ENCODE results near the gene HIBADH.

Gene HIBADH

DNA sequence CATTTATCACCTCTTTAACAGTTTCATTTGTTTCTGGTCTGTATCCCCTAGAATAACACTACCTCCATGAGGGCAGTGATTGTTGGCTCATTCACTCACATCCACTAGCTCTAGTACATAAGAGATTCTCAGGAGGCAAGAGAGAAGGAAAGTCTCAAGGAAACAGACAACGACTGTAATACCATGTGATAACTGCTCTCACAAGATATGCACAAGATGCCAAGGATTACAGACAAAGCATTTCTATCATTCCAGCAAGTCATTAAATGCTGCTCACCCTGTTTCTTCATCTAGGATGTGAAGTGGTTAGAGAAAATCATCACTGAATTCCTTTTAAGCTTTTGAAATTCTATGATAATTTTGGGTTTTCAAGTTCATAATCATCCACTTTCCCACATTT lies 115.3 kb downstream of the HIBADH start:
- Histone ChIP-seq H3K27ac (ENCODE audit: low read depth, low read length) (no peak overlapping the region), H3K9ac (ENCODE audit: low read length) (no peak overlapping the region), H3K27me3 (ENCODE audit: control insufficient read depth, insufficient read depth, low read length) (no peaks in the 10 kb centered on the region), H3K4me1 (ENCODE audit: control insufficient read depth, insufficient read depth, low read length) (no peaks in the 10 kb centered on the region), H3K4me3 (ENCODE audit: low read length) (no peak overlapping the region), H3K36me3 (ENCODE audit: control insufficient read depth, insufficient read depth, low read length) (no peaks in the 10 kb centered on the region)

- no peaks in the 10 kb centered on the region for H3K27me3 ChIP-seq (ENCODE audit: control insufficient read depth, insufficient read depth, low read length)
- no peak overlapping the region for H3K27ac ChIP-seq (ENCODE audit: low read depth, low read length)
- H3K4me1 ChIP-seq (ENCODE audit: control insufficient read depth, insufficient read depth, low read length) = no peaks in the 10 kb centered on the region
- no peak overlapping the region for H3K4me3 ChIP-seq (ENCODE audit: low read length)
- no peak overlapping the region for H3K9ac ChIP-seq (ENCODE audit: low read length)
- H3K36me3 ChIP-seq (ENCODE audit: control insufficient read depth, insufficient read depth, low read length) = no peaks in the 10 kb centered on the region
Measured at GRCh38 chr7:27546610-27547009, 116.1 kb downstream of the HIBADH start.

DNA sequence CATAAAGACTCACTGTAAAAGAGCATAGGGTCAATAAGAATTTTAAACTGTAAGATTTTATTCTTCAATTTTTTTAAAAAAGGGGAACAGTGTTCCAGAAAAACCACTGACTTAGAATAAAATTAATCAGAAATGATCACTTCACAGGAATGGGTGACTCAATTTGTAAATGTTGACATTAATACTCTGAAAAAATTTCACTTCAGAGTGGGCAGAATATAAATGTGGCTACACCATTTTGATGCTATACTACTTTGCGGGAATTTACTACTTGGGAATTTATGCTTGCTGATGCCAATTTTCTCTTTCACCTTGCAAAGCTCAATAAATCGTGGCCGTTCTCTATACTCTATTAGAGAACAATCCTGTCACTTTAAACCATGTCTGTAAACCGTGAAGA lies 126.9 kb downstream of the HIBADH start:
- Histone ChIP-seq H3K4me3 (ENCODE audit: low read length) (no peak overlapping the region), H3K27me3 (ENCODE audit: control insufficient read depth, insufficient read depth, low read length) (no peaks in the 10 kb centered on the region)

GRCh38 chr7:27533652-27534081 lies 129.0 kb downstream of the HIBADH start:
- Histone ChIP-seq H3K4me1 (ENCODE audit: control insufficient read depth, insufficient read depth, low read length) (no peaks in the 10 kb centered on the region), H3K36me3 (ENCODE audit: control insufficient read depth, insufficient read depth, low read length) (no peaks in the 10 kb centered on the region), H3K9ac (ENCODE audit: low read length) (no peak overlapping the region), H3K27me3 (ENCODE audit: control insufficient read depth, insufficient read depth, low read length) (no peaks in the 10 kb centered on the region), H3K4me3 (ENCODE audit: low read length) (no peak overlapping the region), H3K27ac (ENCODE audit: low read depth, low read length) (no peak overlapping the region)

More for the DNA sequence above, 126.9 kb downstream of the HIBADH start:
- H3K4me1 ChIP-seq (ENCODE audit: control insufficient read depth, insufficient read depth, low read length) = no peaks in the 10 kb centered on the region
- no peaks in the 10 kb centered on the region for H3K36me3 ChIP-seq (ENCODE audit: control insufficient read depth, insufficient read depth, low read length)
- H3K27ac ChIP-seq (ENCODE audit: low read depth, low read length) = no peak overlapping the region
- no peak overlapping the region for H3K9ac ChIP-seq (ENCODE audit: low read length)

DNA sequence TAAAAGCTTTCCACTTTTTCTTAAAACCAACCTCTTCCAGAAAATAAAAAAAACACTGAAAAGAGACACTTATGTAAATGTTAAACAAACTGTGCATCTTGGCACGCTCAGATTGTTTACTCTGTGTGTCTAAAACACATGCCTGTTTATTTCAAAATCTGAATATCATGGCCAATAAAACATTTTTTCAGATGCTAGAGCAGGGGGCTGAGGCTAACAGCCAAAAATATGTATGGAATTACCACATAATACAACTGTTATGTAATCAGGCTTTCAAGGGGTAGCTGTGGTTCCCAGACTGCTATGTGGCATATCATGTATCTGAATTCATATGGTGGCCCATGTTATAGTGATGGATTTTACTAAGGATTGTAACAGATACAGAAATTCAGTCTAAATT lies 130.4 kb downstream of the HIBADH start:
- no peaks in the 10 kb centered on the region for H3K36me3 ChIP-seq (ENCODE audit: control insufficient read depth, insufficient read depth, low read length)
- H3K4me3 ChIP-seq (ENCODE audit: low read length) = no peak overlapping the region
- no peak overlapping the region for H3K9ac ChIP-seq (ENCODE audit: low read length)
- H3K4me1 ChIP-seq (ENCODE audit: control insufficient read depth, insufficient read depth, low read length) = no peaks in the 10 kb centered on the region
- H3K27me3 ChIP-seq (ENCODE audit: control insufficient read depth, insufficient read depth, low read length) = no peaks in the 10 kb centered on the region
- H3K27ac ChIP-seq (ENCODE audit: low read depth, low read length) = no peak overlapping the region

DNA sequence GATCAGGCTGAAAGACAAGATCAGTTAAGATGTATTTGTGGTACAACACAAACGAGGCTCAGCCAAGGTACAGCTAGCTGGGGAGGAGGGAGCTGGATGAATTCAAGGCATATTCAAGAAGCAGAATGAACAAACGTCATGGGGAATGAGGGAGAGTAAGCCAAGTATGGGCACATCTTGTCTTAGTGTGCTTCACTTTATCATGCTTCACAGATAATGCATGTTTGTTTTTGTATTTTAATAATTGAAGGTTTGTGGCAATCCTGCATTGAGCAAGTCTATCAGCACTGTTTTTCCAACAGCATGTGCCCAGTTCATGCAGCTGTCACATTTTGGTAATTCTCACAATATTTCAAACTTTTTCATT lies 135.4 kb downstream of the HIBADH start:
- Histone ChIP-seq H3K9ac (ENCODE audit: low read length) (no peak overlapping the region), H3K27ac (ENCODE audit: low read depth, low read length) (no peak overlapping the region), H3K4me1 (ENCODE audit: control insufficient read depth, insufficient read depth, low read length) (no peaks in the 10 kb centered on the region), H3K27me3 (ENCODE audit: control insufficient read depth, insufficient read depth, low read length) (no peaks in the 10 kb centered on the region), H3K36me3 (ENCODE audit: control insufficient read depth, insufficient read depth, low read length) (no peaks in the 10 kb centered on the region), H3K4me3 (ENCODE audit: low read length) (no peak overlapping the region)

- H3K36me3 ChIP-seq (ENCODE audit: control insufficient read depth, insufficient read depth, low read length) = no peaks in the 10 kb centered on the region
- H3K9ac ChIP-seq (ENCODE audit: low read length) = no peak overlapping the region
- no peaks in the 10 kb centered on the region for H3K27me3 ChIP-seq (ENCODE audit: control insufficient read depth, insufficient read depth, low read length)
- no peak overlapping the region for H3K27ac ChIP-seq (ENCODE audit: low read depth, low read length)
- H3K4me1 ChIP-seq (ENCODE audit: control insufficient read depth, insufficient read depth, low read length) = no peaks in the 10 kb centered on the region
- H3K4me3 ChIP-seq (ENCODE audit: low read length) = no peak overlapping the region
Measured at GRCh38 chr7:27526611-27527347, 135.9 kb downstream of the HIBADH start.

- Histone ChIP-seq H3K4me1 (ENCODE audit: control insufficient read depth, insufficient read depth, low read length) (no peaks in the 10 kb centered on the region), H3K27ac (ENCODE audit: low read depth, low read length) (no peak overlapping the region), H3K4me3 (ENCODE audit: low read length) (no peak overlapping the region), H3K36me3 (ENCODE audit: control insufficient read depth, insufficient read depth, low read length) (no peaks in the 10 kb centered on the region), H3K9ac (ENCODE audit: low read length) (no peak overlapping the region), H3K27me3 (ENCODE audit: control insufficient read depth, insufficient read depth, low read length) (no peaks in the 10 kb centered on the region)
Measured at GRCh38 chr7:27526131-27526530, 136.6 kb downstream of the HIBADH start.

GRCh38 chr7:27523321-27523720 lies 139.4 kb downstream of the HIBADH start:
- Histone ChIP-seq H3K4me1 (ENCODE audit: control insufficient read depth, insufficient read depth, low read length) (peaks cover 9% of the 10 kb centered on the region), H3K27me3 (ENCODE audit: control insufficient read depth, insufficient read depth, low read length) (no peaks in the 10 kb centered on the region), H3K4me3 (ENCODE audit: low read length) (no peak overlapping the region), H3K9ac (ENCODE audit: low read length) (no peak overlapping the region), H3K27ac (ENCODE audit: low read depth, low read length) (no peak overlapping the region), H3K36me3 (ENCODE audit: control insufficient read depth, insufficient read depth, low read length) (no peaks in the 10 kb centered on the region)

DNA sequence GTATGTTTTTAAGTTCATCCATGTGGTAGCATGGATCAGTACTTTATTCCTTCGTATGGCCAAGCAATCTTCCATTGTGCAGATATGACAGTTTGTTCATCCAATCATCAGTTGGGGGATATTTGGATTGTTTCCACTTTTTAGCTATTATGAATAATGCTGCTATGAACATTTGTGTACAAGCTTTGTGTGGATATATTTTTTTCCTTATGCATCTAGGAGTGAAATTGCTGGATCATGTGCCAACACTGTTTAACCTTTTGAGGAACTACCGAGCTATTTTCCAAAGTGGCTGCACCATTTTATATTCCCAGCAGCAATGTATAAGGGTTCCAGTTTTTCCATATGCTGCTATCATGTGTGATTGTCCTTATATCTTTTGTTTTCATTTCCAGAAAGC lies 140.1 kb downstream of the HIBADH start:
- Histone ChIP-seq H3K27ac (ENCODE audit: low read depth, low read length) (no peak overlapping the region), H3K4me1 (ENCODE audit: control insufficient read depth, insufficient read depth, low read length) (peaks cover 9% of the 10 kb centered on the region), H3K36me3 (ENCODE audit: control insufficient read depth, insufficient read depth, low read length) (no peaks in the 10 kb centered on the region), H3K9ac (ENCODE audit: low read length) (no peak overlapping the region), H3K27me3 (ENCODE audit: control insufficient read depth, insufficient read depth, low read length) (no peaks in the 10 kb centered on the region), H3K4me3 (ENCODE audit: low read length) (no peak overlapping the region)

DNA sequence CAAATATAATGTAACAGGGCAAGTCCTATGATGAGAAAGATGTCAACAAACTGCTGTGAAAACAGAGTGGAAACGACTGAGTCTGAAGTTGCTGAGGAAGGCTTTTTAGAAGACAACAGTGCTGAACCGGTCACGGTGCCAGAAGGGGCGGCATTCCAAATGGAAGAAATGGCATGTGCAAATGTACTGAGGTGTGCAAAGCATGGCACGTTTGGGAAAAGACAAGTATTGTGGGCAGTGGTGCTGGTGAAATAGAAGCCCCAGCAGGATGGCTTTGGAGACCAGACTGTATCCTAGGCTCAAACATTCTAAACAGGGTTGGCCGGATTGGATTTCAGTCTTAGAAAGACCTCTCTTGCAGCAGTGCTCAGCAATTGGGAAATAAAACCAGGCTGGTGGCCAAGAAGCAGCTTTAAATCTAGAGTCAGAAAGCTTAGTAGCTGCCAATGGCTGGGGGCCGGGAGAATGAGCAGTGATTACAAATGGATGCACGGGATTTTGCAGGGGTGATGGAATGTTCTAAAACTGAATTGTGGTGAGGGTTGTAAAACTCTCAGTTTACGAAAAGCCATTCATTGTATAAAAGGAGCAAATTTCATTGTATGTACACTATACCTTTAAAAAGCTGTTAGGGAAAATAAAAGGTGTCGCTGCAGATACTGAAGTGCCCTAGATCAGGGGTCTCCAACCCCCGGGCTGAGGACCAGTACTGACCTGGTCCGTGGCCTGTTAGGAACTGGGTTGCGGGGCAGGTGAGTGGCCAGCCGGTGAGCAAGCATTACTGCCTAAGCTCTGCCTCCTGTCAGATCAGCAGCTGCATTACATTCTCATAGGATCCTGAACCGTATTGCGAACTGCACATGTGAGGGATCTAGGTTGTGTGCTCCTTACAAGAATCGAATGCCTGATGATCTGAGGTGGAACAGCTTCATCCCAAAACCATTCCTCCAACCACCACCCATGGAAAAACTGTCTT lies 141.6 kb downstream of the HIBADH start:
- Histone ChIP-seq H3K27ac (ENCODE audit: low read depth, low read length) (no peak overlapping the region), H3K36me3 (ENCODE audit: control insufficient read depth, insufficient read depth, low read length) (no peaks in the 10 kb centered on the region)

GRCh38 chr7:27519793-27520469 lies 142.8 kb downstream of the HIBADH start:
- Histone ChIP-seq H3K4me1 (ENCODE audit: control insufficient read depth, insufficient read depth, low read length) (peaks cover 9% of the 10 kb centered on the region), H3K27ac (ENCODE audit: low read depth, low read length) (no peak overlapping the region), H3K4me3 (ENCODE audit: low read length) (no peak overlapping the region), H3K36me3 (ENCODE audit: control insufficient read depth, insufficient read depth, low read length) (no peaks in the 10 kb centered on the region), H3K27me3 (ENCODE audit: control insufficient read depth, insufficient read depth, low read length) (no peaks in the 10 kb centered on the region), H3K9ac (ENCODE audit: low read length) (no peak overlapping the region)

More for the DNA sequence above, 141.6 kb downstream of the HIBADH start:
- Histone ChIP-seq H3K27me3 (ENCODE audit: control insufficient read depth, insufficient read depth, low read length) (no peaks in the 10 kb centered on the region), H3K9ac (ENCODE audit: low read length) (no peak overlapping the region), H3K4me3 (ENCODE audit: low read length) (no peak overlapping the region), H3K4me1 (ENCODE audit: control insufficient read depth, insufficient read depth, low read length) (peaks cover 9% of the 10 kb centered on the region)
